Breast epithelium (tissue), 3 donors: ENCODE results near the gene DSCAML1.

ENCODE experiments used
- POLR2A ChIP-seq: fragments of 450-650 bp; IDR thresholded peaks from one replicate; pipeline ENCODE4 v1.6.1; 2016; ENCODE audit warnings: antibody characterized with exemption, mild to moderate bottlenecking, moderate library complexity
- POLR2AphosphoS5 ChIP-seq, 3 donors: sonication (generic); formaldehyde crosslinking; IDR thresholded peaks; one replicate each; pipeline ENCODE4 v1.6.1; 2017; ENCODE audit warnings: antibody characterized with exemption in 3 of 3
- TF ChIP-seq, protein P1 (sequence below), 3 donors: fragments of 450-650 bp; IDR thresholded peaks; one replicate each; pipeline ENCODE4 v1.5.1; 2016 to 2017; ENCODE audit warnings: antibody characterized with exemption in 3 of 3, mild to moderate bottlenecking in 3 of 3, moderate library complexity in 3 of 3

DNA sequence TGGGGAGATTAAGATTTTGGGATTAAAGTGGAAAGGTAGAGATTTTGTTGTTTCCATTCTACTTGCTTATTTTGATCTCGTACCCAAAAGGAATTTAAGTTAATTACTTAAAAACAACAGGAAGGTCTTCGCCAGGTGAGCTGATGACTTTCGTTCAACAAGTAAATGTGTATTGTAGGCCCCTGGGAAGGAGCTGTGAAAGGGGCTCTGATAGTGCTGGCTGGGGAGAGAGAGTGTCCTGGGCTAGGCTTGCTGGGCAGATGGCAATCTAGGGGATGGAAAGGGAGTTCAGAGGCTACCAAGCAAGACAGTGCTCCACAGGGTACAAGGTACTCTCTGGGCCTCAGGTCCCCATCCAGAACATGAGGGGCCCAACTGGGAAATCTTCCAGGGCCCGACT is 279.9 kb downstream of the DSCAML1 start:
- TF ChIP-seq, protein P1, sequence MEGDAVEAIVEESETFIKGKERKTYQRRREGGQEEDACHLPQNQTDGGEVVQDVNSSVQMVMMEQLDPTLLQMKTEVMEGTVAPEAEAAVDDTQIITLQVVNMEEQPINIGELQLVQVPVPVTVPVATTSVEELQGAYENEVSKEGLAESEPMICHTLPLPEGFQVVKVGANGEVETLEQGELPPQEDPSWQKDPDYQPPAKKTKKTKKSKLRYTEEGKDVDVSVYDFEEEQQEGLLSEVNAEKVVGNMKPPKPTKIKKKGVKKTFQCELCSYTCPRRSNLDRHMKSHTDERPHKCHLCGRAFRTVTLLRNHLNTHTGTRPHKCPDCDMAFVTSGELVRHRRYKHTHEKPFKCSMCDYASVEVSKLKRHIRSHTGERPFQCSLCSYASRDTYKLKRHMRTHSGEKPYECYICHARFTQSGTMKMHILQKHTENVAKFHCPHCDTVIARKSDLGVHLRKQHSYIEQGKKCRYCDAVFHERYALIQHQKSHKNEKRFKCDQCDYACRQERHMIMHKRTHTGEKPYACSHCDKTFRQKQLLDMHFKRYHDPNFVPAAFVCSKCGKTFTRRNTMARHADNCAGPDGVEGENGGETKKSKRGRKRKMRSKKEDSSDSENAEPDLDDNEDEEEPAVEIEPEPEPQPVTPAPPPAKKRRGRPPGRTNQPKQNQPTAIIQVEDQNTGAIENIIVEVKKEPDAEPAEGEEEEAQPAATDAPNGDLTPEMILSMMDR (IDR thresholded peaks at IDR 0.05), result no peak
- no peak for TF ChIP-seq POLR2AphosphoS5 (IDR thresholded peaks at IDR 0.05)
- no peak for TF ChIP-seq POLR2A
